SK-MEL-5 (cell line): Measurements from ENCODE around the gene BLOC1S1. TPM values are rescaled to one million over a fixed set of nuclear protein-coding genes. Genes with fewer than 3 reads are reported as not detected.

Source experiments
- DNase-seq: peaks from one replicate; pipeline ENCODE4 v3.0.0-alpha.2; 2016; ENCODE audit warnings: low read depth, low spot score
- in situ Hi-C: cut with HindIII; loops from 2 replicates; pipeline ENCODE4 v1.10.0; 2016; ENCODE audit warnings: low sequenced_read_pairs, high pct_unique_total_duplicates, low pct_unique_long_range_greater_than_20kb
- total RNA-seq: library from RNA; depleted of rRNA; stranded (reverse); fragments of >200 nt; shearing (Covaris generic); gene quantifications from 2 replicates; pipeline ENCODE4 v1.2.3, GENCODE V29; 2014

The BLOC1S1 gene
- total RNA-seq, 1 experiment from 2014 or later, result 119 TPM

- in situ Hi-C loops, result no loop called here
- DNase-seq, result no peak
These were observed 3.5 kb downstream of the BLOC1S1 start for GRCh38 chr12:55719371-55719770.

GRCh38 chr12:55720071-55720564, 4.3 kb downstream of the BLOC1S1 start, which contains the start of gene RDH5:
RDH5 (plus strand) TSS chr12:55720393; CDS start chr12:55721185, 792 bp downstream.
- no peak for DNase-seq
- in situ Hi-C loops, result no loop called here

GRCh38 chr12:55720894-55721444, 5.1 kb downstream of the BLOC1S1 start:
- peak; percentile 83 for DNase-seq
- in situ Hi-C loops, result no loop called here

DNA sequence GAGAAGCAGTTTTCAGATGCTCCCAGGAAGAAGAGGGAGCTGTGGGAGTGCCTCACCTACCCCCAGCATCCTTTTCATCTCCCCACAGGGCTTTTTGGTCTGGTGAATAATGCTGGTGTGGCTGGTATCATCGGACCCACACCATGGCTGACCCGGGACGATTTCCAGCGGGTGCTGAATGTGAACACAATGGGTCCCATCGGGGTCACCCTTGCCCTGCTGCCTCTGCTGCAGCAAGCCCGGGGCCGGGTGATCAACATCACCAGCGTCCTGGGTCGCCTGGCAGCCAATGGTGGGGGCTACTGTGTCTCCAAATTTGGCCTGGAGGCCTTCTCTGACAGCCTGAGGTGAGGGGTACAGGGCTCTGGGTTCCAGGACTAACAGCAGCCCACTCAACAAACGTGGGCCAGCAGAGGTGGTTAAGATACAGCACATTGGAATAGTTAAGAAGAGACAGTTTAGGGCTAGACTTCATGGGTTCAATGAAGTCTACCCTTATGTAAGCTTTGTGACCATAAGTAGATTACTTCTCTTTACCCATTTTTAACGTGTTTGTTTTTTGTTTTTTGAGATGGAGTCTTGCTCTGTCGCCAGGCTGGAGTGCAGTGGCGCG, 5.9 kb downstream of the BLOC1S1 start:
- no peak for DNase-seq
- in situ Hi-C loops, result no loop called here

DNA sequence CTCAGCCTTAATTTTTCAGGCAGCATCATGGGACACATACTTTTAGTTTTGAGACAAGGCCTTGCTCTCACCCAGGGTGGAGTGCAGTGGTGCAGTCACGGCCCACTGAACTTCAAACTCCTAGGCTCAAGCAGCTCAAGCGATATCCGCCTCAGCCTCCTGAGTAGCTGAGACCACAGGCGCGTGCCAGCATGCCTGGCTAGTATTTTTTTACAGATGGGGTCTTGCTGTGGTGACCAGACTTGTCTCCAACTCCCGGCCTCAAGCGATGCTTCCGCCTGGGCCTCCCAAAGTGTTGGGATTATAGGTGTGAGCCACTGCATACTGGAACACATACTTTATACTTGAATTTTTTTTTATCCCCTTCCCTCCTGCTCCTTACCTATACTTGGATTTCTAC, 7.1 kb downstream of the BLOC1S1 start:
- no peak for DNase-seq
- in situ Hi-C loops, result no loop called here

DNA sequence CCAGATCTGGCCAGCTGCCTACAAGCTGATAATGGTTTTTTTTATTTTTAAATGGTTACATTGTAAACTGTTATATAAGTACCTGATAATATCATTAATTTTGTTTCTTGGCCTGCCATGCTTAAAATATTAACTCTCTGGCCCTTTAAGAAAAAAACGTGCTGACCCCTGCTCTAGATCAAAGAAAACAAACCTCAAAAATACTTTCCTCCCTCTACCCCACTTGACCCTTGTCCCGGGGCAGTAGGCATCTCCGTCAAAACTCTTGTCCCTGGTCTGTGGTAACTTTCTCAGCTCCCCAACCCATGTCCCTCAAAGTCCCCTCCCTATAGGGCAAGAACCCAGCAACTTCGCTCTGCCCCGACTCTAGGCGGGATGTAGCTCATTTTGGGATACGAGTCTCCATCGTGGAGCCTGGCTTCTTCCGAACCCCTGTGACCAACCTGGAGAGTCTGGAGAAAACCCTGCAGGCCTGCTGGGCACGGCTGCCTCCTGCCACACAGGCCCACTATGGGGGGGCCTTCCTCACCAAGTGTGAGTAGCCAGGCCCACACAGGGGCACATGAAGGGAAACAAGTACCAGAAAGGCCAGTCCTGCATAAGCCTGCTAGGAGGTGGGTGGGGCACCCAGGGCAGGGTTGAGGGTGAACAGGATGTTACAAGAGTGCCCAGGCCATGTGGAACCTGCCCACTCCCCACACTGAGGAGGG, 7.8 kb downstream of the BLOC1S1 start:
- DNase-seq, result no peak
- in situ Hi-C loops, result no loop called here

DNA sequence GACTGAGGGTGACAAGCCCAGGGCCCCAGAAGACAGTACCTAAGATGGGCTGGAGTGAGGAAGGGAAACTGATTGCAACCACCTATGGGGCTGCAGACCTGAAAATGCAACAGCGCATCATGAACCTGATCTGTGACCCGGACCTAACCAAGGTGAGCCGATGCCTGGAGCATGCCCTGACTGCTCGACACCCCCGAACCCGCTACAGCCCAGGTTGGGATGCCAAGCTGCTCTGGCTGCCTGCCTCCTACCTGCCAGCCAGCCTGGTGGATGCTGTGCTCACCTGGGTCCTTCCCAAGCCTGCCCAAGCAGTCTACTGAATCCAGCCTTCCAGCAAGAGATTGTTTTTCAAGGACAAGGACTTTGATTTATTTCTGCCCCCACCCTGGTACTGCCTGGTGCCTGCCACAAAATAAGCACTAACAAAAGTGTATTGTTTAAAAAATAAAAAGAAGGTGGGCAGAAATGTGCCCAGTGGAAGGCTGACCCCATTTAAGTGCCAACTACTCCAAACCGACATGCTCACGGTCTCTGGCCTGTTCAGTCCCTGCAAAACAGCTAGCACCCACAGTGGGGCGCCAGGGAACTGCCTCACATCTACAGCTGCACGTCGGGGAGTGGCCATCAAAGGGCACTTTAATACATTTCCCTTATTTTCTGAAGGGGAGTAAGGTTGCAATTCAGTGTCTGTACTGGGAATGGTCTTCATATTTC, 8.5 kb downstream of the BLOC1S1 start:
- peak; percentile 84 for DNase-seq
- in situ Hi-C loops, result no loop called here

DNA sequence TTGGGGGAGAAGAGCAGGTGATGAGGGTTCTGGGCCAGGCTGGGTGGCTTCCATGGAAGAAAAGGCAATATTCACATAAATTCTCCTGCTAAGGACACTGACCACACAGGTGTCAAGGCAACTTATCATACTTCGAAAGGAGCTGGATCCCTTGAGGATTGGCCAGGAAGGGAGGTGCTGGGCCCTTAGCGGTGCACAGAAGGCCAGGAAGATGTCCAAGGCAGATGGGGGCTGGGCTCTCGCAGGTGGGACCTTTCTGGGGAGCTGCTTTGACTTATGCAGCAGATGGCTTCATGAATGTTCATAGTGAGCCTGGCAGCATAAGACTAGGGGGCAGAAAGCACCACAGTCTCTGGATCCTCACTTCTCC, 9.1 kb downstream of the BLOC1S1 start:
- no peak for DNase-seq
- in situ Hi-C loops, result no loop called here

GRCh38 chr12:55725556-55725955, 9.7 kb downstream of the BLOC1S1 start:
- in situ Hi-C loops, result no loop called here
- no peak for DNase-seq

GRCh38 chr12:55726971-55727370, 11.1 kb downstream of the BLOC1S1 start:
- in situ Hi-C loops, result no loop called here
- no peak for DNase-seq

- in situ Hi-C loops, result no loop called here
- peak; percentile 88 for DNase-seq
These were observed 11.9 kb downstream of the BLOC1S1 start for GRCh38 chr12:55727643-55728185.

- in situ Hi-C loops, result no loop called here
- DNase-seq, result peak; percentile 77
These were observed 12.5 kb downstream of the BLOC1S1 start for GRCh38 chr12:55728186-55728938.

- DNase-seq, result peak; percentile 95
- in situ Hi-C loops, result no loop called here
These were observed 13.3 kb downstream of the BLOC1S1 start, which contains the start of gene CD63 for GRCh38 chr12:55728939-55729818. CD63 (minus strand) TSS chr12:55729009; CDS start chr12:55728341, 668 bp downstream.

DNA sequence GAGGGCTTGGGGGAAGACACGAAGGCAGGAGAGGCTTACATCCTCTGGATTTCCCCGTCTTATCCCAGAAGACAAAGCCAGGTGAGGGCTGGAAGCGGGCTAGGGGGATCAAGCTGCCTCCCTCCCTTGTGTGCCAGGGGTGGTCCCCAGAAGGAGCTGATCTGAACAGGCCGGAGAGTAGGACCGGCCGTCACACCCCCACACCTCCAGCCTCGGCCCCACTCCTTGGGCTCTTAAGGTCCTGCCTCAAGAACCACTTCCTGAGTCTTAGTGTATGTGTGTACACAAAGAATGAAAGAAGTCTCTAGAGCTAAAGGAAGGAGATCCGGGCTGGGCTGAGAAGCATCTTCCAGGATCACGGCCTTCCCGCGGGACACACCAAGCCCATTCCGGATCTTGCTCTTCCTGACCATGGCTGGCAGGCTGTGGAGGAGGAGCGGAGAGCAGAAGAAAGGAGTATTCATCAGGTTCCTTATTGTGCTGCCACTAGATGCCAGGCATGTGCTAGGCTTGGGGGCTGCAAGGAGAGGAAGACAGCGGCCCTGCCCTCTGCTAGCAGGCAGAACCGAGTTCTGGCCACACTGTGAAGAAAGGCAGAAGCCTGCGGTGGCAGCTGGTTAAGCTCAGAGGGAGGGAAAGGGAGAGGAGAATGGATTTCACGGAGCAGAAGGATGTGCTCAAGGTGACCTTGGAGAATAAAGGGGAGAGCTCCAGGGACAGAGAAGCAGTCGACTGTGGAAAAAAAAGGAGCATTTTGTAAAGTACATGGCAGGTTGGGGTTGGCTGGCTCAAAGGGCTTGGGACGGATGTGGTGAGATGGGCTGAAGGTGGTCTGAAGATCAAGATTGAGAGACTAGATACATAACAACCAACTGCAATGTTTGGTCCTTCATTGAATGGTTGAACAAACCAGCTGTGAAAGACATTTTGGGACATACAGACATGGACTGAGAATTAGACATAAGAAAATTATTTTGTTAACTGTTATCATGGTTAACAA, 14.3 kb downstream of the BLOC1S1 start:
- in situ Hi-C loops, result no loop called here
- DNase-seq, result peak; percentile 91

DNA sequence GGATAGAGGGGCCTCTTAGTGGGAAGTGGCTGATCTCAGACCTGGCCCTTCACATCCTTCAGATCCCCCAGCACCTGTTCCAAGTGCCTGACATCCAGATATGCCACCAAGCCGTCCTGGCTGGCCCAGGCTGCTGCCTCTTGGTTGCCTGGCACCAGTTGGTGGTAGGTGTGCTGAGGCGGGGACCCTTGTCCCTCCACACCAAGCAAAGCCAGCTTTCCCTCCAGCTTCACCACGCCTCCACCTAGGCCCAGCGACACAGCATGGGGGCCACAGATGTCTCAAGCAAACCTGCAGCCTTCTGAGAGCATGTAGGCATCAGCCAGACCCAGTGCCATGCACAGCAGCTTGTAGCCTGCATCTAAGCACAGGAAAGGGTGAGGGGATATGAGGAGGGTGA, 16.4 kb downstream of the BLOC1S1 start:
- no peak for DNase-seq
- in situ Hi-C loops, result no loop called here
